M059J (cell line): ENCODE measurements around the gene MLLT1. TPM values are rescaled to one million over a fixed set of nuclear protein-coding genes. Genes with fewer than 3 reads are reported as not detected.

Experiments used
- DNase-seq: peaks from one replicate; pipeline ENCODE4 v3.0.0-alpha.2; 2012; ENCODE audit warnings: low read depth
- total RNA-seq: library from RNA; depleted of rRNA; stranded (reverse); fragments of >200 nt; shearing (Covaris generic); gene quantifications from 2 replicates; pipeline ENCODE4 v1.2.3, GENCODE V29; 2014

MLLT1 gene
- total RNA-seq, 1 experiment from 2014 or later, result 22.6 TPM

DNA sequence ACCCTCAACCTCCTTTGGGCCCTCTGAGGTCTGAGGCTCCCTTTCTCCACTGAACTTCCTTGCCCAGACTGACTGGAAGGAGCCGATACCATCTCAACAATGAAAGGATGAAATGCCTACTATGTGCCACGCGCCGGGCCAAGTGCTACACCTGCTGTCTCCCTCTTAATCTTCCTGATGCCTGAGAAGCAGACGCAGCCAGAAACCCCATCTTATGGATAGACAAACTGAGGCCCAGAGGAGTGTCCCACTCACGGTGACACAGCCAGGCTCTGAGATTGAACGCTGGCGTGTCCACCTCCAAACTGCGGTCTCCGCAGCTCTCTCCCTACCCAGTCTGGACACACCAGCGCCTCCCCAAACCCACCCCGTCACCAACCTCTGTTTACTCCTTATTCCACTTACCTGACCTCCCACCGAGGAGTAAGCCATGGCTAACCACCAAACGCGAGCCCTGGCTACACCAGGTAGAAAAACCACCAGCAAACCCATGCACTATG is 20.9 kb downstream of the MLLT1 start:
- DNase-seq, result no peak

DNA sequence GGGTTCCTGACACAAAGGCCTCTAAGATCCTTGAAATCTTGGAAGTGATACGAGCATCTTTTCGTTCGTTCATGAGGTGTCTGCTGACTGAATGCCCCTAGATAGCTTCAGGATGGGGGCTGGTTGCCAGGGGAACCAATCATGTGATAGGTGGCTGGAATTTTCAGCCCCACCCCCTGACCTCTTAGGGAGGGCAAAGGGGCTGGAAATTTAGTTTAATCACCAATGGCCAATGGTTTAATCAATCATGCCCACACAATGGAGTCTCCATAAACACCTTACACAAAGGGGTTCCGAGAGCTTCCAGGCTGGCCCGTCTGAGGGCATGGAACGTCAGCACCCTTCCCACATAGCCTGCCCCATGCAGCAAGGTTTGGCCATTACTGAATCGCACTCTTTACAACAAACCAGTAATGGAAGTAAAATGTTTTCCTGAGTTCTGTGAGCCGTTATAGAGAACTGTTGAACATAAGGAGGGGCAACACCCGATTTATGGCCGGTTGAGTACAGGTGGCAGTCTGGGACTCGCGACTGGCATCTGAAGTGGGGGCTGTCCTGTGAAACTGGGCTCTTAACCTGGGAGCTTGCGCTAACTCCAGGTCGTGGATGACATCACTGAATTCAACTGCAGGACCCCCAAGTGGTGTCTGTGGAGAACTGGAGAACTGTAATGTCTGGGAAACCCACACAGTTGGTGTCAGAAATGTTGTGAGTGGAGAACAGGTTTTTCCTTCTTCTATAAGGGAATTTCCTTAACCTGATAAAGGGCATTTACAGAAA is 25.6 kb downstream of the MLLT1 start:
- DNase-seq, result no peak

- DNase-seq, result no peak
Observed at GRCh38 chr19:6252066-6252465, 27.7 kb downstream of the MLLT1 start.

- no peak for DNase-seq
Observed at GRCh38 chr19:6250909-6251308, 28.9 kb downstream of the MLLT1 start.

GRCh38 chr19:6250024-6250615 is 29.7 kb downstream of the MLLT1 start:
- peak; percentile 56 for DNase-seq

DNA sequence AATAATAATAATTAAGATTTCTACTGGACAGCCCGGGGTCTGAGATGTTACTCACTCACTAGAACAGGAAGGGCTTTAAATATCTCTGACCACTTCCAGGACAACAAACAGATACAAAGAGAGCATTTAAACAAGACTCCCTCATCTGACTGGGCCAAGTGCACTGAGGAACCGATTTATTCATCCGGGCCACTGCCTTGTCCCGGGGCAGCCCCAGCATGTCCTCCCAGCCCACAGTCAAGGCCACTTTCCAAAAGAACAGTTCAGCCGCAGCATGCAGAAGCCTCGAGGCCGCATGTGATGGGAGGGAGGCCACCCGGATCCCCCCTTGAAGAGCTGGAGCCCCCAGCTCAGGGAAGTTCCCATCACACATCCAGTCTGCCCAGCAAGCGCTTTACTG is 30.5 kb downstream of the MLLT1 start:
- no peak for DNase-seq

GRCh38 chr19:6248844-6249243 is 30.9 kb downstream of the MLLT1 start:
- no peak for DNase-seq

- DNase-seq, result no peak
Observed at GRCh38 chr19:6248341-6248740, 31.4 kb downstream of the MLLT1 start.

DNA sequence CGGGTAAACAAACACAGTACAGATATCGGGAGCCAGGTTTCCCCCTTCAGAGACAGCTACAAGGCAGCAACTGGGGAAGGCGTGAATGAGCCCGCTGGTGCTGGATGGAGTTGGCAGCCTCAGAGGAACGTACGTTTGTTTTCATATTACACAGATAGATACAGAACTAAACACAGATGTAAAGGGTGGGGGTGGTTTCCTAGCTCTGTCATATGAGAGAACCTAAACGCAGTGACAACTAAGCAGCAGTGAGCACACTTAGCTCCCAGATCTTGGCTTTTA is 32.8 kb downstream of the MLLT1 start:
- DNase-seq, result no peak

- no peak for DNase-seq
Observed at GRCh38 chr19:6246174-6247006, 33.4 kb downstream of the MLLT1 start.

GRCh38 chr19:6242677-6243076 is 37.1 kb downstream of the MLLT1 start:
- no peak for DNase-seq

GRCh38 chr19:6241680-6242377 is 37.9 kb downstream of the MLLT1 start:
- no peak for DNase-seq

GRCh38 chr19:6241056-6241455 is 38.7 kb downstream of the MLLT1 start:
- no peak for DNase-seq

DNA sequence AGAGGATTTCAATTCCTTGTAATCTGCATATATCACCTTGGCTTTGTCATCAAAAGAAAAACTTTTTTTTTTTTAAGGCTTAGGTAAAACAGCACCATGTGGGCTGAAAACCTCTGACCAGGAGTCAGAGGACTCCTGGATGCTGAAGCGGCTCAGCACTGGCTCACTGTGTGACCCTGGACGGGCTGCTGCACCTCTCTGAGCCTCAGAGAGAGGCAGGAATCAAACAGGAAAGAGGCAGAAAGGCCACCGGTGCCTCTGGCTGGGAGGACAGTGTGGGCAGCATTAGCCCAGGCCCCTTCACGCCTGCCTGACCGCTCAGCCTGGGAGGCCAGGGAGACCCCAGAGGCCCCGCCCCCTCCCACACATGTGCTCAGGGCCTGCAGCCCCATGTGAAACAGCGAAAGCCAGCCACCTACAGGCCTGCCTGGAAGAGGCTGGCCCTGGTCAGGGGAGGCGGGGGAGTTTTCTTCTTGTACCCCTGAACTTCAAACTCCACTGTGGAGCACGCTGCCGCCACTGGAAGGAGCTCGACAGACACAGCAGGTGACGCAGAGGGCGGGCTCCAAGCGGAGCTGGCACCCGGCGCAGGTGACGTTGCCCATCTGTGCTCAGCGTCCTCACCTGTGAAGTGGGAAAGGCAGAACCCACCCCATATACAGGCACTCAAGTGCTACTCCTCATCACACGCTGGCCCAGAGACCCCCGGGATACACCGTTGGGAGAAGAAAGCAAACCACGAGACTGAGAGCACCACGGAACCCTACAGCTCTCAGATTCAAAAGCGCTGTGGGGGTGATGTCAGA is 39.7 kb downstream of the MLLT1 start:
- DNase-seq, result no peak

- peak; percentile 60 for DNase-seq
Observed at GRCh38 chr19:6239401-6239844, 40.4 kb downstream of the MLLT1 start.

DNA sequence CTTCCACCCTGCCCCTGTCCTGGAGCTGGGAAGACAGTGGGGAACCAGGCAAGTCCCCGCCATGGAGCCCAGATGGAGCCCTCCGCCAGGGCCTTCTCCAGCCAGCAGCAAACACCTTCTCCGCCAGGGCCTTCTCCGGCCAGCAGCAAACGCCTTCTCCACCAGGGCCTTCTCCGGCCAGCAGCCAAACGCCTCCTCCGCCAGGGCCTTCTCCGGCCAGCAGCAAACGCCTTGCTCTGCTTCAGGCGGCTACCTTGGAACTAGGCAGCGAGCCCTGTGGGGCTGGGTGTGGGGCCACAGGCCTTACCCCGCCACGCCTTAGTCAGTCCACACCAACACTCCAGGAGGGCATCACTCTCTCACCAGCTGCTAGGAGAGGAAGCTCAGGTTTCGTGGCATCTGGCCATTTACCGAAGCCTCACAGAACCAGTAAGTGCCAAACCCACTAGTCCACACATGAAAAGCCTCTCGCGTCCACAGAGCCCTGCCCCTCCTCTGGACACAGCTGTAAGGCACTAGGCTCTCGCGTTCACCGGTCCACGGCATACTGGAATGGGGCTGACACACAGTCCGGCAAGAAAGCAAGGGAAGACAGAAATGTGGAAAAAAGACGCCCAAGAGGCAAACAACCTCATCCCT is 41.0 kb downstream of the MLLT1 start:
- DNase-seq, result peak; percentile 66

- DNase-seq, result no peak
Observed at GRCh38 chr19:6238256-6238642, 41.5 kb downstream of the MLLT1 start.

DNA sequence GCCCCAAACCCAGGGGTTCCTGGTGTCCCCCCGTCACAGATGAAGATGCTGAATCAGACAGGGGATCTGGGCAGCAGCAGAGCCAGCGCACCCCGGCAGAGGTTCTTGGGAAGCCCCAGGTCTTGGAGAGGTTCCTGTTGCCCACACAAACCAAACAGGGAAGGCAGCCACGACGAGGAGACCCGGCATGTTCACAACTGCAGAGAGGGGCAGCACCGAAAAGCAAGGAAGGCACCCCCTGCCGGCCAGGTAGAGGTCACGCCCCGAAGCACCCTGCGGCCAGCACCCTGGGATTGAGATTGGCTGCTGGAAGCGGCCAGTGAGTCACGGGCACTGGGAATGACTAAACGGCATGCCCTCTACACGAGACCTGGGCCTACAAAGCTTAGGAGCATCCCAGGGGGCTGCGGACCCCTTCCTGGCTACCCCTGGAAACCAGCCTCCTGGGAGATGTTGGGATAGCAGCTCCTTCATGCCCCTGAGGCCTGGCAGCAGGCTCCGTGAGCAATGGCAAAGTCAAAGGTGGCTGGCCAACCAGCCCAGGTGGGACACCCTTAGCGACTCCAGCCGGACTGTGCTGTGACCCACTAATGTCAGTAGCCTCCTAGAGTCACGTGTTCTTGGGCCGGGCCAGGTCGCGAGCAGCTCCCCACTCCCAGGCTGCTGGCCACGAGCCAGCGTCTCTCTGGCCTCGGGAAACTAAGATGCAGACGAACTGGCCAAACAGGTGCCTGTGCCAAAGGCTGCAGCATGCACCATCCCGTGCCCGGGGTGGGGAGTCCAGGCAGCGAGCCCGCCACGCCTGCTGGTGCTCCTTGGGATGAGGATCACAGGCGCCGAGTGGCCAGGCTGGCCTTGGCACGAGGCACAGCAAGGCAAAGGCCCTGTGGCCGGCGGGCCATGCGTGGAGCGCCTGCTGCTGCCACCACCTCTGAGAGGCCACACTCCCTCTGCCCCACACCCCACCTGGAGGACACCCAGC is 43.2 kb downstream of the MLLT1 start:
- DNase-seq, result no peak
